Sigmoid colon (tissue), 7 donors: ENCODE measurements around the gene PIK3IP1. TPM values are rescaled to one million over a fixed set of nuclear protein-coding genes. Genes with fewer than 3 reads are reported as not detected.

Source experiments
- DNase-seq: peaks from one replicate; pipeline ENCODE4 v3.0.0-alpha.2; 2019
- H3K27ac ChIP-seq, 4 donors: fragments of 200-600 bp; sonication (generic); one replicate each; pipeline ENCODE4 v1.5.1; 2016 to 2019; ENCODE audit warnings: mild to moderate bottlenecking in 1 of 4
- H3K27me3 ChIP-seq, 3 donors: fragments of 200-600 bp; sonication (generic); one replicate each; pipeline ENCODE4 v1.5.1; 2019; ENCODE audit warnings: mild to moderate bottlenecking in 1 of 3
- H3K36me3 ChIP-seq, 4 donors: fragments of 200-600 bp; sonication (generic); one replicate each; pipeline ENCODE4 v1.5.1; 2016 to 2019
- H3K4me1 ChIP-seq, 4 donors: fragments of 200-600 bp; sonication (generic); one replicate each; pipeline ENCODE4 v1.5.1; 2017 to 2019
- H3K4me3 ChIP-seq, 4 donors: fragments of 200-600 bp; sonication (generic); one replicate each; pipeline ENCODE4 v1.5.1; 2017 to 2019; ENCODE audit warnings: mild to moderate bottlenecking in 2 of 4, moderate library complexity in 1 of 4
- H3K9me3 ChIP-seq, 4 donors: fragments of 200-600 bp in 3 of 4; sonication (generic) in 3 of 4; one replicate each; pipeline versions ENCODE4 v1.5.1 to v1.6.1; 2013 to 2019
- EP300 ChIP-seq, 4 donors: sonication (generic); formaldehyde crosslinking; IDR thresholded peaks; one replicate each; pipeline ENCODE4 v1.6.1; 2017; ENCODE audit warnings: antibody characterized with exemption in 4 of 4
- POLR2A ChIP-seq, 2 donors: fragments of 450-650 bp; IDR thresholded peaks; one replicate each; pipeline ENCODE4 v1.6.1; 2016; ENCODE audit warnings: antibody characterized with exemption in 2 of 2, mild to moderate bottlenecking in 2 of 2, moderate library complexity in 2 of 2
- POLR2AphosphoS5 ChIP-seq, 4 donors: sonication (generic); formaldehyde crosslinking; IDR thresholded peaks; one replicate each; pipeline ENCODE4 v1.6.1; 2017; ENCODE audit warnings: antibody characterized with exemption in 4 of 4
- WGBS, 2 donors: extraction: QIAGEN DNeasy Blood & Tissue Kit; methylation state at CpG; one replicate each; pipeline ENCODE4 v1.1.7; 2013; 5-methylcytosine and 5-hydroxymethylcytosine counted together
- intact Hi-C: fragments of 100-400 bp; cut with DNase I; formaldehyde crosslinking; loops from one replicate; pipeline ENCODE4 v1.15.1; 2023
- polyA plus RNA-seq, 3 donors: library from polyadenylated mRNA; stranded (reverse); fragments of 200-250 nt; gene quantifications; one replicate each; pipeline ENCODE4 v1.2.3, GENCODE V29; 2013
- total RNA-seq, 4 donors: library from RNA; depleted of rRNA; stranded (reverse); fragments of >200 nt; gene quantifications; one replicate each; pipeline ENCODE4 v1.1.0, GENCODE V29; 2016
- TF ChIP-seq, protein P1 (sequence below), 4 experiments: fragments of 450-650 bp in 3 of 4; fragments of 200-600 bp in 1 of 4; IDR thresholded peaks; one replicate each; pipeline ENCODE4 v1.5.1; 2016 to 2019; ENCODE audit warnings: antibody characterized with exemption in 4 of 4, mild to moderate bottlenecking in 3 of 4, moderate library complexity in 2 of 4
- donor health status: healthy with polysubstance abuse.
- donor health status: Bipolar disorder and iron deficiency.
- donor health status: healthy.

PIK3IP1 gene
- total and polyA plus RNA-seq, 7 donors = 5.8 to 87.6 (median 49.3) TPM

DNA sequence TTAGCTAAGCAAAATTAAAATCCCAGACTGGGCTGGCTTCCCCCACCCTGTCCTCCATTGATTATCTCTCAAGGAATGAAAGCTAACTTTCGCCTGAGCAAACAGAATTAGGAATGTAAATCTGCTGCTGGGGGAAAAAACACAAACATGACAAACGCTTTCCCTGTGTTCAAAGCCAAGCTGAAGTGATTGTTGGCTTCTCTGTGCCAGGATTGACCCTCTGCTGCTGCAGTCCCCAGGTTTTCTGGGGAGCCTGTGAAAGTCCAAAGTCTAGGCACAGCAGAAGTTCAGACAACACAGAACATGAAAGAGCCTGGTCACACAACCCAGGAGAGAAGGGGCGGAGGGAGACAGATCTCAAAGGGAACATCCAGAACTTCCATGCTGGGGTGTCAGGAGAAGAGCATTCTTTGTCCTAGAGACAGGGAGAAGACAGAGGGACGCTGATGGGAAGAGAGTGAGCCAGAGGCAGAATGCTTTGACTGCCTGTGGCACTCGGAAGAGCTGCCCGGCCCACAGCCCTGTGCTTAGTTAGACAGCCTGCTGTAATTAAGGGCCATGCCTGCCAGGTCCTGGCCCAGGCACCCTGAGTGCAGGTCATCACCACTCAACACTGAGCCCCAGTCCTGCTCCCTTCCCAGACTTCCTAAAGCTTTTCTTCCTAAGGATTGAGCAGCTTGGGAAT is 47.0 kb upstream of the PIK3IP1 start:
- intact Hi-C loops = no loop called here
- no peak for TF ChIP-seq POLR2A (IDR thresholded peaks at IDR 0.05)
- TF ChIP-seq, protein P1, sequence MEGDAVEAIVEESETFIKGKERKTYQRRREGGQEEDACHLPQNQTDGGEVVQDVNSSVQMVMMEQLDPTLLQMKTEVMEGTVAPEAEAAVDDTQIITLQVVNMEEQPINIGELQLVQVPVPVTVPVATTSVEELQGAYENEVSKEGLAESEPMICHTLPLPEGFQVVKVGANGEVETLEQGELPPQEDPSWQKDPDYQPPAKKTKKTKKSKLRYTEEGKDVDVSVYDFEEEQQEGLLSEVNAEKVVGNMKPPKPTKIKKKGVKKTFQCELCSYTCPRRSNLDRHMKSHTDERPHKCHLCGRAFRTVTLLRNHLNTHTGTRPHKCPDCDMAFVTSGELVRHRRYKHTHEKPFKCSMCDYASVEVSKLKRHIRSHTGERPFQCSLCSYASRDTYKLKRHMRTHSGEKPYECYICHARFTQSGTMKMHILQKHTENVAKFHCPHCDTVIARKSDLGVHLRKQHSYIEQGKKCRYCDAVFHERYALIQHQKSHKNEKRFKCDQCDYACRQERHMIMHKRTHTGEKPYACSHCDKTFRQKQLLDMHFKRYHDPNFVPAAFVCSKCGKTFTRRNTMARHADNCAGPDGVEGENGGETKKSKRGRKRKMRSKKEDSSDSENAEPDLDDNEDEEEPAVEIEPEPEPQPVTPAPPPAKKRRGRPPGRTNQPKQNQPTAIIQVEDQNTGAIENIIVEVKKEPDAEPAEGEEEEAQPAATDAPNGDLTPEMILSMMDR (IDR thresholded peaks at IDR 0.05) = no peak
- no peak for TF ChIP-seq EP300 (IDR thresholded peaks at IDR 0.05)
- no peak for TF ChIP-seq POLR2AphosphoS5 (IDR thresholded peaks at IDR 0.05)
- DNase-seq = no peak
- H3K36me3 ChIP-seq = peaks cover 21 to 75% (median 30%) of the 10 kb centered on the region in 4 donors
- H3K4me3 ChIP-seq = no peak overlapping the region
- no peaks in the 10 kb centered on the region for H3K9me3 ChIP-seq
- 35 to 70% methylated on average over 6 of the region's 6 CpGs for WGBS, 2 donors
- H3K27me3 ChIP-seq = no peaks in the 10 kb centered on the region
- H3K27ac ChIP-seq = no peak overlapping the region
- H3K4me1 ChIP-seq = peaks cover 0 to 35% (median 24%) of the 10 kb centered on the region in 4 donors

DNA sequence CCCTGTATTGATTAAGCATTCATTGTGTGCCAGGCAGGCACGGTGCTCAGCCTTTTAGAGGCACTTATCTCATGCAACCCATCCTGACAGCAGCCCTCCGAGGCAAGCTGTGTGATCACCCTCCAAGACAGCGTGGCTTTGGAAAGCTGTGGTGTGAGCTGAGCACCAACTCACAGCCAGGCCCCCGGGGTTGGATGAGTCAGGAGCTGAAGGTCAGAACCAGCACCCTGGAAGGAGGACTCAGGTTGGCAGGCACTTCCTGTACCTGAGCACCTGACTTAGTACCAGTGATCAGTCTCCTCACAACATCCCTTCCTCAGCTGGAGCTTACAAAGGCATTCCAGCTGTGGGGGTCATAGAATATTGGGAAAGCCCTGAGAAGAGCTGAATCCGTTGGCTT is 44.9 kb upstream of the PIK3IP1 start:
- DNase-seq = no peak
- no peaks in the 10 kb centered on the region for H3K27me3 ChIP-seq
- WGBS, 2 donors = 80 to 90% methylated on average over 5 of the region's 5 CpGs
- intact Hi-C loops = no loop called here
- H3K9me3 ChIP-seq = no peaks in the 10 kb centered on the region
- H3K4me1 ChIP-seq = peaks cover 0 to 13% (median 6%) of the 10 kb centered on the region in 4 donors
- peaks cover 28 to 91% (median 42%) of the 10 kb centered on the region in 4 donors for H3K36me3 ChIP-seq
- no peak overlapping the region for H3K4me3 ChIP-seq
- no peak overlapping the region for H3K27ac ChIP-seq
- TF ChIP-seq EP300 (IDR thresholded peaks at IDR 0.05) (no peak), POLR2AphosphoS5 (IDR thresholded peaks at IDR 0.05) (no peak), POLR2A (IDR thresholded peaks at IDR 0.05) (no peak)
- TF ChIP-seq, protein P1 (IDR thresholded peaks at IDR 0.05) = no peak

DNA sequence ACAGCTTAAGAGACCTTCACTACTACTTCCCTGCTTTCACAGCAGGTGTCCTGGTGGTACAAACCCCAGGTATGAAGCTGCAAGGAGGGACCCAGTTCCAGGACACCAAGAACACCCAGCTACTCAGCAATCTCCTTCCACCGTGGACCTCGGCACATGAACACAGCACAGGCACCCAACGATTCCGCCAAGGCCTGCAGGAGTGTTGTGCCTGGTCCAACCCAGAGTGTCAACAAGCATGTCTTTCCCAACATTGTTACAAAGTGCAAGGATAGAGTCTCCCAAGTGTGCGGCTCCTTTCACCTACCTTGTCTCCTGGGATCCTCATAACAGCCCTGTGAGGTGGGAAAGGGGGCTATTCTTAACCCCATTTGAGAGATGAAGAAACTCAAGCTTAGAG is 42.0 kb upstream of the PIK3IP1 start:
- 90 to 94% methylated on average over 5 of the region's 5 CpGs for WGBS, 2 donors
- Histone ChIP-seq H3K9me3 (no peaks in the 10 kb centered on the region), H3K27me3 (no peaks in the 10 kb centered on the region), H3K4me1 (peaks cover 0 to 9% (median 0%) of the 10 kb centered on the region in 4 donors), H3K36me3 (peaks cover 21 to 91% (median 41%) of the 10 kb centered on the region in 4 donors), H3K27ac (no peak overlapping the region), H3K4me3 (no peak overlapping the region)
- no peak for DNase-seq
- TF ChIP-seq POLR2A (IDR thresholded peaks at IDR 0.05) = no peak
- no peak for TF ChIP-seq EP300 (IDR thresholded peaks at IDR 0.05)
- TF ChIP-seq, protein P1 (IDR thresholded peaks at IDR 0.05) = no peak
- no peak for TF ChIP-seq POLR2AphosphoS5 (IDR thresholded peaks at IDR 0.05)
- intact Hi-C loops = no loop called here

DNA sequence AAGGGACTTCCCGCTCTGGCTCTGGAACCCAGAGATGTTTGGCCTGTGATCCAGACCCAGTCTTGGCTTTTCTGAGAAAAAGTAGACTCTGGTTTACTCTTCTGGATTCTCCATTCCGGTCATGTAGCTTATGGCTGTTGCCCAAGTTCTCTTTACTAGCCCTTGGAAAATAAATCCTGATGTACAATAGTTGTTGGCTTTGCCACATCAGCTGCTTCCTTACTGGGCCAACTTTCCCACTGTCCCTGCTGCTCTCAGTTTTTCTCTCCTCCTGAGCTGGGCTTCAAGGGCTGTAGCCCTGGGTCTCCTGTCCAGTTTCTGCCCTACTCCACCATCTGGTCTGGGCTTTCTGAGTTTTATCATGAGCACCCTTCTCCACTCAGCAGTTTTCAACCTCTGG is 41.4 kb upstream of the PIK3IP1 start:
- TF ChIP-seq POLR2A (IDR thresholded peaks at IDR 0.05) = no peak
- TF ChIP-seq EP300 (IDR thresholded peaks at IDR 0.05) = no peak
- TF ChIP-seq POLR2AphosphoS5 (IDR thresholded peaks at IDR 0.05) = no peak
- TF ChIP-seq, protein P1 (IDR thresholded peaks at IDR 0.05) = no peak
- DNase-seq = no peak
- intact Hi-C loops = no loop called here

More for the DNA sequence above, 41.4 kb upstream of the PIK3IP1 start:
- Histone ChIP-seq H3K27ac (no peak overlapping the region), H3K9me3 (no peaks in the 10 kb centered on the region), H3K36me3 (peaks cover 24 to 91% (median 47%) of the 10 kb centered on the region in 4 donors), H3K27me3 (no peaks in the 10 kb centered on the region), H3K4me3 (no peak overlapping the region), H3K4me1 (peaks cover 0 to 9% (median 0%) of the 10 kb centered on the region in 4 donors)
- WGBS, 2 donors = 86 to 93% methylated on average over 2 of the region's 2 CpGs
